Measurements from ENCODE around the gene SLC35F1. TPM values are rescaled to one million over a fixed set of nuclear protein-coding genes. Genes with fewer than 3 reads are reported as not detected.

The SLC35F1 gene
- total RNA-seq, 1 donor from 2014 or later = not detected

DNA sequence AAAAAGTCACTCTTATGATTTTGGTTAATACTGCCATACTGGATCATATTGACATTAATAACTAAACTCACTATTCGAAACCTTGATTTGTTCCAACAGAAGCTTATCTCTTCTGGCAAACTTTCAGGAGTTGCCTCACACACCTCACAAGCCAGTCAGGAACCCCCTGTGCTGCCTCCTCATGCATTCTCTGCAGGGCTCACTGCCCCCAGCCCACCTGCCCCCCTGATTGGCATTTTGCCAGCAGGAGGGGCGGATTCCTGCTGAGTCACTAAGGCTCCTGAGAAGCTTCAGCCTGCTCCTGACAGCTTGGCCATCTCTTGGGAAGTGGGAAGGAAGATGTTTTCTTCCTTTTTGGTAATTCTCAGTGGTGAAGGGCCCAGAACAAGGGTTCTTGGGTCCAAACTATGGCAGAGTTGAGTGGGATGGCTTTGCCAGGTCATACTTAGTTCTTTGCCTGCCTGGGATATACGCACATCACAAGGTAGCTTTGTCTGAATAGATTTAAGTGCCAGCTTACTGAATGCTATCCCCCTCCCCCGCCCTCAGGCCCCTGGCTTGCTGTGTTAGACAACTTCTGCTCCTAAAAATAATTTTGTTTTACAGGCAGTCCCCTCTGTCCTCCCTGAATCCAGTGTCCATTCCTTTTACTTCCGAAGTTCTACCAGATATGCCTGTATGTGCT is 31.4 kb downstream of the SLC35F1 start:
- intact Hi-C loops (cut with DNase I) = no loop called here

DNA sequence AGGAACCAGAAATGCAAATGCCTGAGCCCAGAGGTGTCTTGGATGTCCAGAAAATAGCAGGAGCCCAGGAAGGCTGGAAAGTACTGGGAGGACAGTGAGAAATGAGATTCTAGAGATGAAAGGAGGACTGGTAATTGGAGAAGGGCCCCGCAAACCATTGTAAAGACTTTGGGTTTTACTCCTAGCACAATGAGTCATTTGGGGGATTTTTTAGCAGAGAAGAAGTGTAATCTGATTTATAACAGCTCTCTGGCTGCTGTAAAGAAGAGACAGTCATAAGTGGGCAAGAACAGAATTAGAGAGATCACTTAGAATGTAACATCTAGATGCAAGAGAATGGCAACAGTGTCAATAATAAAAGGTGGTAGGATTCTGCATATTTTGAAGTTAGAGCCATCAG is 40.2 kb downstream of the SLC35F1 start:
- Histone ChIP-seq H3K9me3 (no peaks in the 10 kb centered on the region), H3K4me1 (no peaks in the 10 kb centered on the region), H3K27me3 (no peaks in the 10 kb centered on the region), H3K27ac (no peak overlapping the region), H3K36me3 (no peaks in the 10 kb centered on the region), H3K4me3 (no peak overlapping the region)
- DNase-seq (ENCODE audit: low spot score in 2 of 2) = no peak
- intact Hi-C loops (cut with DNase I) = no loop called here
- TF ChIP-seq, protein P1, sequence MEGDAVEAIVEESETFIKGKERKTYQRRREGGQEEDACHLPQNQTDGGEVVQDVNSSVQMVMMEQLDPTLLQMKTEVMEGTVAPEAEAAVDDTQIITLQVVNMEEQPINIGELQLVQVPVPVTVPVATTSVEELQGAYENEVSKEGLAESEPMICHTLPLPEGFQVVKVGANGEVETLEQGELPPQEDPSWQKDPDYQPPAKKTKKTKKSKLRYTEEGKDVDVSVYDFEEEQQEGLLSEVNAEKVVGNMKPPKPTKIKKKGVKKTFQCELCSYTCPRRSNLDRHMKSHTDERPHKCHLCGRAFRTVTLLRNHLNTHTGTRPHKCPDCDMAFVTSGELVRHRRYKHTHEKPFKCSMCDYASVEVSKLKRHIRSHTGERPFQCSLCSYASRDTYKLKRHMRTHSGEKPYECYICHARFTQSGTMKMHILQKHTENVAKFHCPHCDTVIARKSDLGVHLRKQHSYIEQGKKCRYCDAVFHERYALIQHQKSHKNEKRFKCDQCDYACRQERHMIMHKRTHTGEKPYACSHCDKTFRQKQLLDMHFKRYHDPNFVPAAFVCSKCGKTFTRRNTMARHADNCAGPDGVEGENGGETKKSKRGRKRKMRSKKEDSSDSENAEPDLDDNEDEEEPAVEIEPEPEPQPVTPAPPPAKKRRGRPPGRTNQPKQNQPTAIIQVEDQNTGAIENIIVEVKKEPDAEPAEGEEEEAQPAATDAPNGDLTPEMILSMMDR (IDR thresholded peaks at IDR 0.05) = no peak

More for the DNA sequence above, 31.4 kb downstream of the SLC35F1 start:
- DNase-seq (ENCODE audit: low spot score in 2 of 2) = no peak
- Histone ChIP-seq H3K4me3 (no peak overlapping the region), H3K9me3 (no peaks in the 10 kb centered on the region), H3K4me1 (no peaks in the 10 kb centered on the region), H3K27me3 (no peaks in the 10 kb centered on the region), H3K36me3 (no peaks in the 10 kb centered on the region), H3K27ac (no peak overlapping the region)
- TF ChIP-seq, protein P1 (IDR thresholded peaks at IDR 0.05) = no peak

DNA sequence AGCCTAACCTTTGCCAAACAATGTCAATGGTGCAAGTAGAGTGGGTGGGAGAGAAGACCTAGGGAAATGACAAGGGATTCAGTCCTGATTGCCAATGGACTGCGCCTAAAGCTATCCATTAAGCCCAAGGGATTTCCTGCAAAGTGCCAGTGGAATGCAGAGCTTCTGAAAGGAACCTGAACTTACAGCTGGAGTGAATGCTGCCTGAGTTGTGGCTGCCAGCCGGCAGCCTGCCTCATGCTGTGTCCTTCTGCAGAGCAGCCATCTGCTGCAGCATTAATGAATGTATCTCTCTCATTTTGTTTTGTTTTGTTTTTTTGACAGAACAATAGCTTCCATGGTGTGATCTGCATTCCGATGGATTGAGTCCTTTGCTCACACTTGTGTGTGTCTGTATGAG is 44.7 kb downstream of the SLC35F1 start:
- no peaks in the 10 kb centered on the region for H3K36me3 ChIP-seq
- intact Hi-C loops (cut with DNase I) = no loop called here
- no peak for DNase-seq (ENCODE audit: low spot score in 2 of 2)
- no peaks in the 10 kb centered on the region for H3K4me1 ChIP-seq
- H3K4me3 ChIP-seq = no peak overlapping the region
- TF ChIP-seq, protein P1 (IDR thresholded peaks at IDR 0.05) = no peak
- no peaks in the 10 kb centered on the region for H3K27me3 ChIP-seq
- no peak overlapping the region for H3K27ac ChIP-seq
- H3K9me3 ChIP-seq = no peaks in the 10 kb centered on the region

DNA sequence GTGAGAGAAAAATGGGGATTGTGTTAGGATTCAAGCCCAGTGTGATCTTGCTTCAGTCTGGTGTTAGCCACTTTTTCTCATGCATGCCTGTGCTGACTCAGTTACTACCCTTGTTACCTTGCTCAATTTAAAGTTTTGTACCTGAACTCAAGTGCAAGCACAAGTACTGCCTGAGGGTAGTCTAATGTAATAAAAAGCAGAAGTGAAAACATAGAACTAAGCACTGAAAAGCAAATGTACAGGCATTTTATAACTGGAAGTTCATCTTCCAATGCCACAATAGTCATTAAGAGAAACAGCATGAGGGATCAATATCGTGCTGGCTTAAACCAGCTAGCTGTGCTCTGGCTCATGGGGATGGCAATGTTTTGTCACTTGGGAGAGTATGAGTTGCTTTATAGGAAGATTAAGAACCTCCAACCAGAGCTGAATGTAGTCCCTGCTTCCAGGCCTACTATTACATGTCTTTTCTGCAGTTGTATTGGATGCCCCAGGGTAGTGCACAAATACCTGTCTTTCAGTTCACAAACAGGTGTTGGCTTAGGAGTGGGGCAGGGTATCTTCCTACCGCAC is 48.7 kb downstream of the SLC35F1 start:
- H3K27ac ChIP-seq = no peak overlapping the region
- H3K9me3 ChIP-seq = no peaks in the 10 kb centered on the region
- H3K4me1 ChIP-seq = no peaks in the 10 kb centered on the region
- intact Hi-C loops (cut with DNase I) = no loop called here
- TF ChIP-seq, protein P1 (IDR thresholded peaks at IDR 0.05) = no peak
- DNase-seq (ENCODE audit: low spot score in 2 of 2) = no peak
- no peak overlapping the region for H3K4me3 ChIP-seq
- H3K27me3 ChIP-seq = no peaks in the 10 kb centered on the region
- H3K36me3 ChIP-seq = no peaks in the 10 kb centered on the region

DNA sequence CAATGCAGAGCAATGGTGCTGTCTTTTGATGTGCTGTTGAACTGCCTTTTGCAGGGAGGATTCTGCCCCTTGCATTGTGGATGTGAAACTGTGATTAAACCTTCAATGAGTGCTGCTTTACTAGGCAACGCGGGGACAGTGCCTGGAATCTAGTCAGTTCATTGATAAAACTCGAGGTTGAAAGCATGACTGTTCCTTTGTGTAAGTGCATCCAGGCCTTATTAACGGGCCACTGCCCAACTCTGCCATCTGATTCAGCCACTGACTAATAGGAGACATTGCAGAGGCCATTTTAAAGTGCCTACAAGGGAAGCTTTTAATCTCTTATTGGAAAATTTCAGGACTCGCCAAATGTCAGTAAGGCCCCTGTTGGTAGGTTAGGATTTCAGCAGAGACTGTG is 49.3 kb downstream of the SLC35F1 start:
- Histone ChIP-seq H3K4me1 (no peaks in the 10 kb centered on the region), H3K27me3 (no peaks in the 10 kb centered on the region), H3K4me3 (no peak overlapping the region), H3K27ac (no peak overlapping the region), H3K36me3 (no peaks in the 10 kb centered on the region), H3K9me3 (no peaks in the 10 kb centered on the region)
- intact Hi-C loops (cut with DNase I) = no loop called here
- no peak for DNase-seq (ENCODE audit: low spot score in 2 of 2)
- TF ChIP-seq, protein P1 (IDR thresholded peaks at IDR 0.05) = no peak
